Erythroblast (primary cell): ENCODE measurements around the gene EXOC6B.

Experiments used
- DNase-seq, 2 experiments: peaks; one replicate each; lab custom pipeline; 2025; lab: John Stamatoyannopoulos, UW
- GATA1 ChIP-seq: IDR thresholded peaks from 2 replicates; pipeline ENCODE4 v1.6.1; 2011; ENCODE audit warnings: low read depth, mild to moderate bottlenecking, control low read depth, low read length, moderate library complexity
- POLR2A ChIP-seq: IDR thresholded peaks from 2 replicates; pipeline ENCODE4 v1.6.1; 2011; ENCODE audit warnings: mild to moderate bottlenecking, low read length

EXOC6B gene

DNA sequence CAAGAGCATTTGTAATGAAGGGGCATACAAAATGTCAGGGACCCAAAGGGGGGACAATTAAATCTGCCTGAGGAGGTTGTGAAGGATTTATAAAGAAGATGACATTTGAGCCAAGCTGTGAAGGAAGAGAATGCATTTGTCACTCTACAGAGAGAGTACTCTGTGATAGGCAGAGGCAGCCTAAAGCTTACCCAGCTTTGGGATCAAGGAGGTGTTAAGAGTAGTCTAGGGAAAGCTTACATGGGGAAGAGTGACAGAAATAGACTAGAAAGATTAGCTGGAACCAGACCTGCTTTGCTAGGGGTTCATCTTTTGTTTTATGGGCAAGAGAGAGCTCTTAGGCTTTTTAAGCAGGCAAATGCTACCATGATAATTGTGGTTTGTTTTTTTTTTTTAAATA is 509.1 kb downstream of the EXOC6B start:
- DNase-seq: no peak
- TF ChIP-seq POLR2A (no peak), GATA1 (no peak)

- DNase-seq: no peak
- TF ChIP-seq POLR2A: no peak
- no peak for TF ChIP-seq GATA1
Observed at GRCh38 chr2:72300147-72300684, 525.6 kb downstream of the EXOC6B start.

DNA sequence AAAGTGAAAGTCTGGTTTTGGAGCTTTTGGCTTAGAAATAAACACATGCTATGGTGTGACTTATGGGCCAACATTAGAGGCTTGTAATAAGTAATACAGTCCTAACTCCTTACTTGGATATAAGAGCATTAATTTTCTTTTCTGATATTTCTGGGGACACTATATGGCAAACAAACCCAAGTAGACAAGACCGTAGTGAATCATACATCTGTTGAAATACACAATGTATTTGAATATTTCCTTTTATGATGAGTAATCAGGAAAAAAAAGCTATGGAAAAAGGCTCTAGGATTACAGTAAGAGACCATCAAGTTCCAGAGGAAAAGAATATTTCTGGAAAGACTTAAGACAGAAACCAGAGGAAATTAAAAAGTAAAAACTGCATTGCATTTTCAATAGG is 532.2 kb downstream of the EXOC6B start:
- TF ChIP-seq GATA1 (no peak), POLR2A (no peak)
- DNase-seq: no peak

DNA sequence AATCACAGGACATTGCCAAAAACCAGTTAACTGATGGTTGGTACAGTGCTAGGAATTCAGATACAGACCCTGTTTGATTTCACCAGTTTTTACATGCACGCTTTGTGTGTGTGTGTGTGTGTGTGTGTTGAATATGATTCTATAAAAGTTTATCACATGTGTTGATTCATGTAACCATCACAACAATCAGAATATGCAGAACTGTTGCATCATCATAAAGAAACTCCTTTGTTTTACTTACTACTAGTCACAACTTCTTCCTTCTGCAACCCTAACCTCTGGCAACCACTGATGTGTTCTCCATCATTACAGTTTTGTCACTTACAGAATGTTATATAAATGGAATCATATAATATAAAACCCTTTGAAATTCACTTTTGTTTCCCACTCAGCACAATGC is 533.4 kb downstream of the EXOC6B start:
- no peak for TF ChIP-seq GATA1
- no peak for TF ChIP-seq POLR2A
- no peak for DNase-seq

GRCh38 chr2:72291059-72291458 is 534.8 kb downstream of the EXOC6B start:
- TF ChIP-seq GATA1 (no peak), POLR2A (no peak)
- no peak for DNase-seq

GRCh38 chr2:72289736-72290135 is 536.1 kb downstream of the EXOC6B start:
- TF ChIP-seq POLR2A (no peak), GATA1 (no peak)

DNA sequence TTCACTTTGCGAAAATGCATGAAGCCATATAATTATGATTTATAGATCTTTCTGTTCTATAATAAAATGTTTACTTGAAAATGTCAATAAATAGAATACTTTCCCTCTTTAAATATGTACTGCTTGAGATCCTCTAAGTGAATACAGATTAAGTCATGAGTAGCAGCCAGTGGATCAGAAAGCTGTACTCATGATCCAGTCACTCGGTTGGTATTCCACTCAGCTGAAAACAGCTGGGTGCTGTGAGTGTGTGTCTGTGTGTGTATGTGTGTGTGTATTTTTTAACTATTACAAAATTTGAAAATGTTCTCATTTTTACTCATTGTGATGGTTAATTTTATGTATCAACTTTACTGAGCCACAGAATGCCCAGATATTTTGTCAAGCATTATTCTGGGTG is 536.5 kb downstream of the EXOC6B start:
- TF ChIP-seq GATA1: no peak
- no peak for DNase-seq

More at GRCh38 chr2:72289736-72290135, 536.1 kb downstream of the EXOC6B start:
- DNase-seq: no peak

DNA sequence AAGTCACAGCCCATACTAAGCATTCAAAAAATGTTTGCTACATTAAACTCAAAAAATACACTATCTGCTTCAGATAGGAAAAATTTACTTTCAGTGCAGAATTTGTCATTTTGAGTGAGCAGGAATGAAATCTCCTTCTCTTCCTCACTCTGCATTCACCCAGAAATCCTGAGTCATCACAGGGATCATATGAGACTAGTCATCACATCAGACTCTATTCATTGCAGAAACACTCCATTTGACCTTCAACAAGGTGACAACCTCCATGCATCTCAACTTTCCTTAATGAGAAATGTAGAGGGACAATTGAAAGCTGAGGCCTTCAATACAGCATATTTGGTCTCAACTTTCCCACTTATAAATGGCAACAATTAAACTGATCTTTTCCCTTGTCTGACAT is 547.8 kb downstream of the EXOC6B start:
- DNase-seq: no peak
- no peak for TF ChIP-seq POLR2A
- no peak for TF ChIP-seq GATA1

DNA sequence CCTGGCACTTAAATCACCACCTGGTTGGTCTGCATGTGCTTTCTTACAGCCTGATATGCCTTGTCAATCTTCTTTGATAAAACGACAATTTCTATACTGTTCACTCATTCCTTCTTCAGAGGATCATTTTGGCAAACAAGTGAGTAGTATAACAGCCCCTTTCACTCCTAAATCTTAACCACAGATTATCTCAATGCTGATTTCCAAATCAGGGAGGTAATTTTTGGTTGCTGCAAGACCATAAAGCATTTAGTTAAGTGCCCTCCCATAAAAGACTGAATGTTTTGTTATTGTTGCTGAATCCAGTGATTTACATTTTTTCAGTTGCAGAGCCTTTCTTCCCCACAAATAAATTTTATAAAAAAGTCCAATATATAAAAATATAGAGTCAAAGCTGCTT is 549.0 kb downstream of the EXOC6B start:
- DNase-seq: no peak
- TF ChIP-seq GATA1 (no peak), POLR2A (no peak)

DNA sequence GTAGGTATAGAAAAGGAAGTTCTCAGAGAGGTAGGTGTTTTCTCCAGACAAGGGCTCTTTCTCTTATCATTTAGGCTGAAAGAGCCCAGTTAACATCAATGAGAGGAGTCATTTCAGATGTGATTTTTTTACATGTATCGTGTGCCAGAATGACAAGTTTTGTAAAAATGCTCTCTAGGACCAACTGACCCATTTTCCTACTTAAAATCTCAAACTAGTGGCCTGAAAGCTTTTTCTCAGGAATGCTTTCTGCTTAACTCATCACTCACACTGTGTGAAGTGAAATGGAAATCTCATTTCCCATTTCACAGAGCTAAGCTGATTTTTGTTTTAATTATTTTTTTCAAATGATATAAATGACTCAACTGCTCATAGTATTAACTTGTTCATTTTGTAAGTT is 549.5 kb downstream of the EXOC6B start:
- DNase-seq: no peak
- TF ChIP-seq GATA1: no peak
- TF ChIP-seq POLR2A: no peak

- no peak for DNase-seq
- no peak for TF ChIP-seq POLR2A
- TF ChIP-seq GATA1: no peak
Observed at GRCh38 chr2:72275084-72275483, 550.7 kb downstream of the EXOC6B start.

DNA sequence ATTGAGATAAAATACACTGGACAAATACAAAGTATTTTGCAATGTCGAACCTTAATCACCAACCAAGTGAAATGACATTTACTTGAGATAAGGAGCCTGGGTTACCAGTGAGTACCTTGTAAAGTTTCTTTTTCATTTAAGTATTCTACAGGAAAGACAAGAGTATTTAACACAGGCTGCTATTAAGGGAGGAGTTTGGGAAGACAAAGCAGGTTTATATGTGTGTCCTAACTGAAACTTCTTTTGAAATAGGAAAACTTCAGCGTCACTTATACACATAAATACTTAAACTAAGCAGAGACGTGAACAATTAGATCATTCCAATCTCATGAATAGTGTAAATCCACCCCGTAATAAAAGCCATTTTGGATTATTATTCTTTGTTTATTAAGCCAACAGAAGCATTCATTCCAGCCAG is 551.4 kb downstream of the EXOC6B start:
- no peak for TF ChIP-seq GATA1
- TF ChIP-seq POLR2A: no peak

GRCh38 chr2:72273384-72273783 is 552.4 kb downstream of the EXOC6B start:
- DNase-seq: no peak
- TF ChIP-seq POLR2A (no peak), GATA1 (no peak)

More for the DNA sequence above, 551.4 kb downstream of the EXOC6B start:
- no peak for DNase-seq

DNA sequence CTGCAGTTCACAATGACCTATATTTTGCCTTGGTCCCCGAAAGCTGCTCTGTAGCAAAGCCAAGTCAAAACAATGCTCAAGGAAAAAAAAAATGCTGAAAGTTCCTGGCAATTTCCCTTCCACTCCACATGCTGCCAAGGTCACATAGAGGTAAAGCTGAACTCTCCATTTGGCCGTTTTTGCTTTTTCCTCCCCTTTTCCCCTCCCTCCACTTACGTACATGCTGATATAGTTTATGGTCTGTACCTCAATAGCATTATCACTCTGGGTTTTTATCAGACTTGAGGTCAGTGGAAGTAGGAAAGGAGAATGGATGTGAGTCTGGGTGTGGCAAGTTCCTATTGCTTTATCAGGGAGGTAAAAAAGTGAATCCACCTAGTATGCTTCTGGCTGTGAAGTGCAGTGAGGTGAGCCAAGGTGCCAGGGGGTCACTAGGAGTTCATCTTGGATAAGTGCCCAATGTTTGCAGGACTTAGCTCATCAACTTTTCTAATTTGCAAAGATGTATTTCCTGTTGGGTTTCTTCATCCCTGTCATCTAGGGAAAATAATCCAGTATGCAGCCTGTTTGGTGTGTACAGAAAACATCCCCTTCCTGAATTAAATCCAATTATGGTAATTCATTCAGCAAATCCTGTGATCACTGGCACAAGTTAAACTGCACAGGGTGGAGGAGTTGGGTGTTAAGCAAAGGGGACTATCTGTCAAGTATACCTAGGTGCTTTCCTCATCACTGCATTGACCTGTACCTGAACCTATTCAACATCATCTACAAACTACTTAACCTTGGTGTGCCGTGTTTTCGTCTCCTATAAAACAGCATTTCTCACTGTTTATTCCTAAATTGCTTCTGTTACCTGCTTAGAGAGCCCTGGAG is 553.8 kb downstream of the EXOC6B start:
- no peak for DNase-seq
- TF ChIP-seq POLR2A (no peak), GATA1 (no peak)

- TF ChIP-seq POLR2A: no peak
- TF ChIP-seq GATA1: no peak
- DNase-seq: no peak
Observed at GRCh38 chr2:72271276-72271614, 554.6 kb downstream of the EXOC6B start.
